Lower leg skin (tissue), 4 donors: ENCODE data around the gene VPS41. TPM values are rescaled to one million over a fixed set of nuclear protein-coding genes. Genes with fewer than 3 reads are reported as not detected.

ENCODE experiments used
- DNase-seq, 2 donors: peaks; one replicate each; pipeline ENCODE4 v3.0.0-alpha.2; 2019; ENCODE audit warnings: low spot score in 2 of 2
- H3K4me3 ChIP-seq: fragments of 200-600 bp; sonication (generic); 2 replicates; pipeline ENCODE4 v1.5.1; 2017; ENCODE audit warnings: mild to moderate bottlenecking, low read depth; ENCODE audit not compliant: poor library complexity, severe bottlenecking
- CTCF ChIP-seq, 3 donors: fragments of 450-650 bp; IDR thresholded peaks; one replicate each; pipeline ENCODE4 v1.5.1; 2016; ENCODE audit warnings: antibody characterized with exemption in 3 of 3, mild to moderate bottlenecking in 3 of 3, moderate library complexity in 2 of 3
- POLR2A ChIP-seq, 2 donors: fragments of 450-650 bp; IDR thresholded peaks; one replicate each; pipeline ENCODE4 v1.6.1; 2016 to 2017; ENCODE audit warnings: antibody characterized with exemption in 2 of 2, mild to moderate bottlenecking in 1 of 2, moderate library complexity in 1 of 2
- WGBS, 2 donors: methylation state at CpG; one replicate each; pipeline ENCODE4 v1.1.5; 2018; 5-methylcytosine and 5-hydroxymethylcytosine counted together
- intact Hi-C: fragments of 100-400 bp; cut with DNase I; formaldehyde crosslinking; loops from one replicate; pipeline ENCODE4 v1.15.0; 2023; ENCODE audit warnings: low total_unique reads
- total RNA-seq, 4 donors: library from RNA; depleted of rRNA; stranded (reverse); fragments of >200 nt; gene quantifications; one replicate each; pipeline ENCODE4 v1.1.0, GENCODE V29; 2016

Gene VPS41
- total RNA-seq, 4 donors from 2014 or later, result 37.8 to 47.7 (median 41.0) TPM

- intact Hi-C loops, result no loop called here
- TF ChIP-seq POLR2A (IDR thresholded peaks at IDR 0.05), result no peak
- TF ChIP-seq CTCF (IDR thresholded peaks at IDR 0.05), result no peak
- WGBS, 2 donors, result 88 to 94% methylated on average over 7 of the region's 7 CpGs
- H3K4me3 ChIP-seq, result no peak overlapping the region
- DNase-seq, result no peak
Observed at GRCh38 chr7:38798552-38799267, 110.3 kb downstream of the VPS41 start.

- peak in 1 of 2 donors; percentile 23 for DNase-seq
- no peak overlapping the region for H3K4me3 ChIP-seq
- intact Hi-C loops, result no loop called here
- TF ChIP-seq CTCF (IDR thresholded peaks at IDR 0.05) (no peak), POLR2A (IDR thresholded peaks at IDR 0.05) (no peak)
- 27 to 28% methylated on average over 8 of the region's 8 CpGs for WGBS, 2 donors
Observed at GRCh38 chr7:38796626-38797501, 112.1 kb downstream of the VPS41 start.

GRCh38 chr7:38795593-38795992 lies 113.4 kb downstream of the VPS41 start:
- TF ChIP-seq POLR2A (IDR thresholded peaks at IDR 0.05) (no peak), CTCF (IDR thresholded peaks at IDR 0.05) (no peak)
- WGBS, 2 donors, result 91 to 98% methylated on average over 2 of the region's 2 CpGs

GRCh38 chr7:38781991-38782390 lies 127.0 kb downstream of the VPS41 start:
- DNase-seq, result no peak
- no peak for TF ChIP-seq CTCF (IDR thresholded peaks at IDR 0.05)
- no peak for TF ChIP-seq POLR2A (IDR thresholded peaks at IDR 0.05)
- no peak overlapping the region for H3K4me3 ChIP-seq
- intact Hi-C loops, result no loop called here

More at GRCh38 chr7:38795593-38795992, 113.4 kb downstream of the VPS41 start:
- no peak for DNase-seq
- no peak overlapping the region for H3K4me3 ChIP-seq
- intact Hi-C loops, result no loop called here

- no peak for TF ChIP-seq POLR2A (IDR thresholded peaks at IDR 0.05)
- no peak for TF ChIP-seq CTCF (IDR thresholded peaks at IDR 0.05)
- 0 to 53% methylated on average over 1 of the region's 1 CpG for WGBS, 2 donors
- DNase-seq, result no peak
- no peak overlapping the region for H3K4me3 ChIP-seq
- intact Hi-C loops, result no loop called here
Observed at GRCh38 chr7:38777609-38778008, 131.4 kb downstream of the VPS41 start.
